ENCODE measurements around the gene PAX5.
A peak's percentile ranks its signal among the peaks of the same experiment; 100 is the strongest.

- TF ChIP-seq CTCF (IDR thresholded peaks at IDR 0.05) (peak in 2 of 6 experiments; percentile 12 to 25), POLR2A (IDR thresholded peaks at IDR 0.05) (peak in 1 of 4 donors; percentile 48)
Measured at GRCh38 chr9:37034305-37034937, 353 bp upstream of the PAX5 start.

All from esophagus squamous epithelium (tissue), 4 donors.